Measurements from ENCODE around the gene CPNE7. TPM values are rescaled to one million over a fixed set of nuclear protein-coding genes. Genes with fewer than 3 reads are reported as not detected.
"Not testable (repeated sequence)": the region's sequence is repeated elsewhere in the genome, so short reads cannot be mapped to it uniquely, and the experiment has no call there.

The CPNE7 gene
- total RNA-seq, 1 experiment from 2014 or later, result 15.9 TPM

GRCh38 chr16:89634463-89635385 lies 59.2 kb downstream of the CPNE7 start:
- in situ Hi-C loops (cut with HindIII; ENCODE audit: low pct_unique_long_range_greater_than_20kb, low sequenced_read_pairs); DNase-seq (ENCODE audit: low read depth): not testable (repeated sequence)

DNA sequence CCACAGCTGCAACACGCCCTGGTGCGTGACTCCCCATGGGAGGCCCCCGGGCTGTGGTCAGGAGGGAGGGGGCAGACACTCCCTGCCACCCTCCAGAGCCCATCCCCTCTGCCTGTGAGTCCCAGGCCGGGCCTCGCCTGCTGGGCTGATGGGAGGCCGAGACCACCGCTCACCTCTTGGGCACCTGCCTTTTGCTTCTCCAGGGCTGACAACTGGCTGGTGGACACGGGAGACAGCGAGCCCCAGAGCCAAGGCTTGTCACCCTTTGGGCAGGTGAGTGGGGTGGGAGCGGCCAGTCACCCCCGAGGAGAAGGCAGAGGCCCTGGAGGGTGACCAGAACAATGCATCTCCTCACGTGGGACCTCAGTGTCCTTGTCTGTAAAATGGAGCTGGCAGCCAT lies 61.1 kb downstream of the CPNE7 start:
- in situ Hi-C loops (cut with HindIII; ENCODE audit: low pct_unique_long_range_greater_than_20kb, low sequenced_read_pairs), result no loop called here
- DNase-seq (ENCODE audit: low read depth), result no peak

GRCh38 chr16:89637379-89637778 lies 61.8 kb downstream of the CPNE7 start:
- in situ Hi-C loops (cut with HindIII; ENCODE audit: low pct_unique_long_range_greater_than_20kb, low sequenced_read_pairs), result no loop called here
- no peak for DNase-seq (ENCODE audit: low read depth)

DNA sequence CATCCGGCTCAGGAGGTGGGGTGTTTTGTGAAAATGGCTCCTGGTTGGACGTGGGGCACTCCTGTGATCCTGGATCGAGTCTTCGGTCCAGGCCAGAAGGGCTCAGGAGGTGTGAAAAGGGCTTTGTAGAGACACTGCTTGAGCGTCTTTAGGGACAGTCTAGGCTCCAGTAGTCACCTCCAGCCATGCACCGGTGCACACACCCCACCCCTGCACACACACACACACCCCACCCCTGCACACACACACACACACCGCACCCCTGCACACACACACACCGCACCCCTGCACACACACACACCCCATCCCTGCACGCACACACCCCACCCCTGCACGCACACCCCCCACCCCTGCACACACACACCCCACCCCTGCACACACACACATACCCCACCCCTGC lies 62.9 kb downstream of the CPNE7 start:
- no peak for DNase-seq (ENCODE audit: low read depth)
- in situ Hi-C loops (cut with HindIII; ENCODE audit: low pct_unique_long_range_greater_than_20kb, low sequenced_read_pairs), result no loop called here

- no peak for DNase-seq (ENCODE audit: low read depth)
- in situ Hi-C loops (cut with HindIII; ENCODE audit: low pct_unique_long_range_greater_than_20kb, low sequenced_read_pairs), result no loop called here
These were observed 63.8 kb downstream of the CPNE7 start for GRCh38 chr16:89639385-89639784.

DNA sequence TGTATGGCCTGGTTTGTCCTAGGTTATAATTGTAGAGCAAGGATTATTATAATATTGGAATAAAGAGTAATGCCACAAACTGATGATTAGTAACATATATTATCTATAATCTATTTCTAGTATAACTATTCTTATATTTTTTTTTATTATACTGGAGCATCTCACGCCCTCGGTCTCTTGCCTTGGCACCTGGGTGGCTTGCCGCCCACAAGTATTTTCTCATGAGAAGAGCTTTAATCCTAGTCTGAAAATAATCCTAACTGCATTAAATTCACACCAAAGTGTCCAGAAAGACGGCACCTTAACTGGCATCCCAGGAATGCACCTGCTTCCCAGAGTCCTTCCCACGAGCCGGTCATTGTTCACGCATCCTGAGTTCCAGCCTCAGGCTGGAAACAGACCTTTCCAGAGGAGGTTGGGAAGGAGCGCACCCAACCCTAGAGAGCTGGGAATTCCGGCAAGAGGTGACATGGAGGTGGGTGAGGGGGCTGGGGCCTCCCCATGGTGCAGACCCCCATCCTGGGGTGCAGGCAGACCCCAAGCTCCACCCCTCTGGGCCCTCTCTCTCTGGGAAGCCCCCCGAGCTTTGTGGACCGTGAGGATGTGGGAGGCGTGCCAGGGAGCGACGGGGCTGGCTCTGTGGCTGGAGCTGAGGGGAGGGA lies 66.0 kb downstream of the CPNE7 start:
- in situ Hi-C loops (cut with HindIII; ENCODE audit: low pct_unique_long_range_greater_than_20kb, low sequenced_read_pairs), result no loop called here
- no peak for DNase-seq (ENCODE audit: low read depth)

DNA sequence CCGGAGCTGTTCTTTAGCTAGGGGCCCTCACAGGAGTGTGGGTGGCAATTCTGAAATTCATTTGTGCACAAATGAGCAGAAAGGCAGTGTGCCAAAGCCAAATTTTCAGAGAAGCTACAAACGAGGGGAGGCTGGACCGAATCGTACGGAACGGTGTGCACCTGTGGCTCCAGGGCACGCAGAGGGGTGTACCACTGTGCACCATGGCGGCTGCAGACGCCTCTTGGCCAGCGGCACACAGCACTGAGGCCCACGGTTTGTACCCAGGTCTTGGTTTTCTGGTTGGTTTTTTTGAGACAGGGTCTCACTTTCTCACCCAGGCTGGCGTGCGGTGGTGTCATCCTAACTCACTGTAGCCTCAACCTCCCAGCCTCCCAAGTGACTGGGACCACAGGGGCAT lies 67.0 kb downstream of the CPNE7 start:
- in situ Hi-C loops (cut with HindIII; ENCODE audit: low pct_unique_long_range_greater_than_20kb, low sequenced_read_pairs), result no loop called here
- DNase-seq (ENCODE audit: low read depth), result no peak

DNA sequence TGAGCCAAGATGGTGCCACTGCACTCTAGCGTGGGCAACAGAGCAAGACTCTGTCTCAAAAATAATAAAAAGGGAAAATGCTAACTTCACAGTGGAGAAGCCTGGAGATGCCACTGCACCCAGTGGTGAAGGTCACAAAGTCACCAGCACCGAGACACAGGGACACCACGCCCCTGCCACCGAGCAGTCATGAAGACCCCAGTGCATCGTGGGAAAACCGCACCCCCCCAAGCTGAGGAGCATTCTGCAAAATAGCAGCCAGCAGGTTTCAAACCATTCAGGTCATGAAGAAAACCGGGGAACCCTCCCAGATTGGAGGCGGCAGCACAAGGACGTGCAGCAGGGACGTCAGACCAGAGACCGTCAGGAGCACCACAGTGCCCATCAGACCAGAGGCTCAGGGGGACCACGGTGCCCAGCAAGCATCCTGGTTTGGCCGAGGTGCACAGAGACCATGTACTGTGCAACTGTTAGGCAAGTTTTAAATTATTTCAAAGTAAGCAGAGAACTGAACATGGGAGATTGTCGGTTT lies 68.3 kb downstream of the CPNE7 start:
- DNase-seq (ENCODE audit: low read depth), result no peak
- in situ Hi-C loops (cut with HindIII; ENCODE audit: low pct_unique_long_range_greater_than_20kb, low sequenced_read_pairs), result no loop called here

- in situ Hi-C loops (cut with HindIII; ENCODE audit: low pct_unique_long_range_greater_than_20kb, low sequenced_read_pairs), result no loop called here
- no peak for DNase-seq (ENCODE audit: low read depth)
These were observed 69.6 kb downstream of the CPNE7 start for GRCh38 chr16:89645122-89645521.

- in situ Hi-C loops (cut with HindIII; ENCODE audit: low pct_unique_long_range_greater_than_20kb, low sequenced_read_pairs), result no loop called here
- no peak for DNase-seq (ENCODE audit: low read depth)
These were observed 70.7 kb downstream of the CPNE7 start for GRCh38 chr16:89646270-89646669.

Other genes starting within 250 kb of the CPNE7 start
- gene ANKRD11, start 85.2 kb upstream of the CPNE7 start, total RNA-seq (2014; rRNA removed; shearing (Covaris generic); ENCODE audit: low replicate concordance), result 48.0 and 56.3 TPM in 2 replicates
- gene SPG7, start 67.4 kb upstream of the CPNE7 start, total RNA-seq (2014; rRNA removed; shearing (Covaris generic); ENCODE audit: low replicate concordance), result 58.6 and 65.0 TPM in 2 replicates
- 4,469 and 5,108 TPM in 2 replicates for gene RPL13, start 15.1 kb upstream of the CPNE7 start, total RNA-seq (2014; rRNA removed; shearing (Covaris generic); ENCODE audit: low replicate concordance)
- not detected in 2 replicates for gene DPEP1, start 37.9 kb downstream of the CPNE7 start, total RNA-seq (2014; rRNA removed; shearing (Covaris generic); ENCODE audit: low replicate concordance)
- 159 and 214 TPM in 2 replicates for gene CHMP1A, start 82.0 kb downstream of the CPNE7 start, total RNA-seq (2014; rRNA removed; shearing (Covaris generic); ENCODE audit: low replicate concordance)
- 13.8 and 21.9 TPM in 2 replicates for gene SPATA33, start 82.1 kb downstream of the CPNE7 start, total RNA-seq (2014; rRNA removed; shearing (Covaris generic); ENCODE audit: low replicate concordance)
- gene CDK10, start 110.9 kb downstream of the CPNE7 start, total RNA-seq (2014; rRNA removed; shearing (Covaris generic); ENCODE audit: low replicate concordance), result 48.7 and 65.2 TPM in 2 replicates
- gene SPATA2L, start 125.9 kb downstream of the CPNE7 start, total RNA-seq (2014; rRNA removed; shearing (Covaris generic); ENCODE audit: low replicate concordance), result 26.2 and 37.4 TPM in 2 replicates
- gene VPS9D1, start 145.1 kb downstream of the CPNE7 start, total RNA-seq (2014; rRNA removed; shearing (Covaris generic); ENCODE audit: low replicate concordance), result 13.5 and 19.1 TPM in 2 replicates
- gene ZNF276, start 145.8 kb downstream of the CPNE7 start, total RNA-seq (2014; rRNA removed; shearing (Covaris generic); ENCODE audit: low replicate concordance), result 7.6 and 12.9 TPM in 2 replicates
- 33.5 and 36.8 TPM in 2 replicates for gene FANCA, start 240.9 kb downstream of the CPNE7 start, total RNA-seq (2014; rRNA removed; shearing (Covaris generic); ENCODE audit: low replicate concordance)